WI38 (cell line): ENCODE data around the gene SPATA20.
A peak's percentile ranks its signal among the peaks of the same experiment; 100 is the strongest.

Experiments
- H3K4me3 ChIP-seq: 2 replicates; pipeline ENCODE4 v1.5.1; 2011; ENCODE audit warnings: low read depth, mild to moderate bottlenecking, control low read depth, low read length
- TF ChIP-seq, protein P1 (sequence below): IDR thresholded peaks from 2 replicates; pipeline ENCODE4 v1.5.1; 2012; ENCODE audit warnings: low read depth, mild to moderate bottlenecking, control low read depth, low read length

Gene SPATA20

DNA sequence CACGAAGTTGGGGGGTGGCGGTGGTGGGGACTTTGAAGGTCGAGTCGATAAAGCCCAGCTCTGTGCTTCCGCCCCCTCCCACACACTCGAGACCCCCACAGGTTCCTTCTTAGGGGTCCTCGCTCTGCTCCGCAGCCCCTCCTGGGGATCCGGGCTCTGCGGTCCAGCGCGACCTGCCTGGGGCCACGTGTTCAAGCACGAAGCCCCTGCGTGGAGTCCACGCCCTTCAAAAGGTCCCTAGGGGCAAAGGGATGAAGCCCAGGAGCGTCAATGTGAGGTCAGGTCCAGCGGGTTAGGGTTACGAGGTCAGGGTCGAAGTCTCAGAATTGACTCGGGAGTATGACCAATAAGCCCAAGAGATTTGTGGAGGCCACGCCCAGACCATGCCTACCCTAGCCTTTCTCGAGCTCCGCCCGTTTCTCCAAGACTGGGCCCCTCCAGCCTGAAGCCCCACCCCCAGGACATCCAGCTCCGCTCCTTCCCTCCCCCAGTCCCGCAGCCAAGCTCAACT, 12.8 kb downstream of the SPATA20 start:
- peak overlapping the region; percentile 54 for H3K4me3 ChIP-seq
- TF ChIP-seq, protein P1, sequence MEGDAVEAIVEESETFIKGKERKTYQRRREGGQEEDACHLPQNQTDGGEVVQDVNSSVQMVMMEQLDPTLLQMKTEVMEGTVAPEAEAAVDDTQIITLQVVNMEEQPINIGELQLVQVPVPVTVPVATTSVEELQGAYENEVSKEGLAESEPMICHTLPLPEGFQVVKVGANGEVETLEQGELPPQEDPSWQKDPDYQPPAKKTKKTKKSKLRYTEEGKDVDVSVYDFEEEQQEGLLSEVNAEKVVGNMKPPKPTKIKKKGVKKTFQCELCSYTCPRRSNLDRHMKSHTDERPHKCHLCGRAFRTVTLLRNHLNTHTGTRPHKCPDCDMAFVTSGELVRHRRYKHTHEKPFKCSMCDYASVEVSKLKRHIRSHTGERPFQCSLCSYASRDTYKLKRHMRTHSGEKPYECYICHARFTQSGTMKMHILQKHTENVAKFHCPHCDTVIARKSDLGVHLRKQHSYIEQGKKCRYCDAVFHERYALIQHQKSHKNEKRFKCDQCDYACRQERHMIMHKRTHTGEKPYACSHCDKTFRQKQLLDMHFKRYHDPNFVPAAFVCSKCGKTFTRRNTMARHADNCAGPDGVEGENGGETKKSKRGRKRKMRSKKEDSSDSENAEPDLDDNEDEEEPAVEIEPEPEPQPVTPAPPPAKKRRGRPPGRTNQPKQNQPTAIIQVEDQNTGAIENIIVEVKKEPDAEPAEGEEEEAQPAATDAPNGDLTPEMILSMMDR, result no peak

DNA sequence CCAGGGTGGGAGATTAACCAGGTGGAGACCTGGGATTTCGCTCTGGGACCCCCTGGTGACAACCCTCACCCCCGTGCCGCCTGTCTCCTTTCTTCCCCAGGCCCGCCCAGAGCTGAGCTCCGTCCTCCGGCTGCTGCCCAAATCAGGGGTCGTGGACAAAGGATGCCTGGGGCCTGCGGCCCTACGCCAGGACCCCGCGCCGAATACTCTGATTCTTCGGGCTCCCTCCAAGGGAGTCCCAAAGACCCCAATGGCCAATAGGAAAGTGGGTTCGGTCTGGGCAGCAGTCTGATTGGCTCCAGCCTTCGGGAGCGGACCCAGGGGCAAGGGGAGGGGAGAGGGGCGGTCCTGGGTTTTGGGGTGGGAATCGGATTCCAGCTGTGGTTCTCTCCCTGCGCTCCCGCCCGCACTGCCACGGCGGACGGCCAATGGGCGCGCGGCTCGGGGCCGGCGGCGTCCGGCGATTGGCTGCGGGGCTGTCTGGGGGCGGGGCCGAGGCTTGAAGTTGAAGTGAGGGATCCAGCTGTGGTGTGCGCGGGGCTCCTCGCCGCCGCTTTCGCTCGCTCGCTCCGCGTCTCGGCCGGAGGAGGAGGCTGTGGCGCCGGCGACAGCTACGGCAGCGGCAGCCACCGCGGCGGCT, 13.3 kb downstream of the SPATA20 start, which contains the start of gene CACNA1G:
Gene CACNA1G, plus strand, starts transcription at position 531 of the 640 bp plus-strand sequence. CDS start 745 bp downstream, outside the sequence.
- TF ChIP-seq, protein P1, result no peak
- peak within 1 kb of the TSS; percentile 54 for H3K4me3 ChIP-seq

DNA sequence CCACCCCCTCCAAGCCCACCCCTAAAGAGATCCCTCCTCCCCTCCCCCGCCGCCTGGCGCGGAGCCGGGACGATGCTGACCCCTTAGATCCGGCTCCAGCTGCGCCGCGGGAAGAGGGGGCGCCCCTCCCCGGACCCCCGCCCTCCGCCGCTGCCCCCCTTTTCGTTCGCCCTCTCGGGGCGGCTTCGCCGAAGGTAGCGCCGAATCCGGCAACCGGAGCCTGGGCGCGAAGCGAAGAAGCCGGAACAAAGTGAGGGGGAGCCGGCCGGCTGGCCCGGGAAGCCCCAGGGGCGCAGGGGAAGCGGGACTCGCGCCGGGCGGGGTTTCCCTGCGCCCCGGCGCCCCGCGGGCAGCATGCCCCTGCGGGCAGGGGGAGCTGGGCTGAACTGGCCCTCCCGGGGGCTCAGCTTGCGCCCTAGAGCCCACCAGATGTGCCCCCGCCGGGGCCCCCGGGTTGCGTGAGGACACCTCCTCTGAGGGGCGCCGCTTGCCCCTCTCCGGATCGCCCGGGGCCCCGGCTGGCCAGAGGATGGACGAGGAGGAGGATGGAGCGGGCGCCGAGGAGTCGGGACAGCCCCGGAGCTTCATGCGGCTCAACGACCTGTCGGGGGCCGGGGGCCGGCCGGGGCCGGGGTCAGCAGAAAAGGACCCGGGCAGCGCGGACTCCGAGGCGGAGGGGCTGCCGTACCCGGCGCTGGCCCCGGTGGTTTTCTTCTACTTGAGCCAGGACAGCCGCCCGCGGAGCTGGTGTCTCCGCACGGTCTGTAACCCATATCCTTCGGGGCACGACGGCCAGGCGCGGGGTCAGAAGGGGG, 14.2 kb downstream of the SPATA20 start:
- TF ChIP-seq, protein P1, result no peak
- peak overlapping the region; percentile 54 for H3K4me3 ChIP-seq

DNA sequence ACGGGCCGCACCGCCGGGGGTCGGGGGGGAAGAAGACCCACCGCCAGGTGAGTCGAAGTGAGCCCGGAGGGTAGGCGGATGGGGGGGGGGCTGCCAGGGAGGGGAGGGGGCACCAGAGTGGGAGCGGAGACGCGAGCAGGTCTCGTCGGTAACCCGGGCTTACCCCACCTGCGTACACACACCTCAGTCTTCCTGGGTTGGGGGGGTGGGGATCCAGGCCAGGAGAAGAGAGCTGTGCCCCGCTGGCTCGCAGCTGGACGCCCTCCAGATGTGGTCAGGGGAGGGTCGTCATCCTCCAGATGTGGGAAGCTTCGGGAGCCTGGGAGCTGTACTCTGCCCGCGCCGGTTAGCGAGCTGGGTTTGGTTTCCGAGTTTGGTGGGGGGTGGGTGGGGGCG, 14.8 kb downstream of the SPATA20 start:
- H3K4me3 ChIP-seq, result no peak overlapping the region
- TF ChIP-seq, protein P1, result no peak

DNA sequence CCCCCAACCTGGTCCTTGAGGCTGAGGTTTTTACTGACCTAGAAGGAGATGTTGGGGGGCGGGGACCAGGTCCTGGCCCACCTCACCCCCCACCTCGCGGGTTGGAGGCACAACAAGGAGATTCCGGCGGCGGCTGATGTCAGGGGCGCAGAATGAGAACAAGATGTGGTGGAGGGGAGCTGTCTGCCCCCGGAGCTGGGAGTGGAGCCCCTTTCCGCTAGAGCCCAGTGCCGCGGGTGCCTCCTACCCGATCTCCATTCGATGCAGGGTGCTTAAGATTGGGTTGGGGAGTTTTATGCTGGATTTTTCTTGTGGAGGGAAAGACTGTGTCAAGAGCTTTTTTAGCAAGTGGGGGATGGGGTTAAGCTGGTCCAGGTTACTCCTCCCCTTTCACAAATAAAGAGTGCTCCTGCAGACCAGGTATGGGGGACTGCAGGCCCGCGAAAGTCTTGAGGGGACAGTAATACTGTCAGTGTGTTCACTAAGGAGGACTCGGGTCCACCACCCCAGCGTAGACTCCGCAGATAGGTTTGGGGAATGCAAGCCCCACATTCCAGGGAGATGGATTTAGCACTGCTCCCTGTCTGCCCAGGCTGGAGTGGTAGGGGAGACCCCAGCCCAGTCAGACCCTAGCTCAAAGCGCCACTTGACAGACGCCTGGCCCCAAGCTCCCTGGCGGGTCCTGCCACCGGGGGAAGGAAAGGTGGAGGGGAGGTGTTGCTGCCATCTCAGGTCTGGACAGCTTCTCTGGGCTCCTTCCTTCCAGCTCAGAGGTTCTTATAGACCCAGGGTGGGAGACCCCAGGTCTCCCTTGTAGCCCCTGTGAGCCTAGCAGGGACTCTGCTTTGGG, 15.5 kb downstream of the SPATA20 start:
- H3K4me3 ChIP-seq, result no peak overlapping the region
- TF ChIP-seq, protein P1, result no peak

DNA sequence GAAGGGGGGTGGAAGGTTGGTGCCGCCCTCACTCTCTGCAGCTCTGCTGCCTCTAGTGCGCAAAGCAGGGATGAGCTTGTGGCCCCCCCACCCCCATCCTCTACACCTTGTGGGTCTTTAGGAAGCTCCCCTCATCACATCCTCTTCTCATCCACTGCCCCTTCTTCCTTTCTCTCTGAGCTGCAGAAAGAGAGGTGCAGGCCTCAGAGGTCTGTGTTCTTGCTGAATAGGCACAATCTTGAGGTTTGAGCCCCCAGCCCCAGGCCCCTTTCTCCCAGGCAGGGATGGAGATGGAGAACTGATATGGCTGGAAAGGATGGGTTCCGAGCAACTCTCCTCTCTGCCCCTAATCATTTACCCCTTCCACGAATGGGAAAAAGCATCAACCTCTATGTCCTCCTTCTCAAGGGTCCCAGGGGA, 16.1 kb downstream of the SPATA20 start:
- TF ChIP-seq, protein P1, result no peak
- H3K4me3 ChIP-seq, result no peak overlapping the region
